ENCODE measurements around the gene BLOC1S5. TPM values are rescaled to one million over a fixed set of nuclear protein-coding genes. Genes with fewer than 3 reads are reported as not detected.

The BLOC1S5 gene
- total and polyA plus RNA-seq, 7 donors = 5.6 to 17.7 (median 7.6) TPM

DNA sequence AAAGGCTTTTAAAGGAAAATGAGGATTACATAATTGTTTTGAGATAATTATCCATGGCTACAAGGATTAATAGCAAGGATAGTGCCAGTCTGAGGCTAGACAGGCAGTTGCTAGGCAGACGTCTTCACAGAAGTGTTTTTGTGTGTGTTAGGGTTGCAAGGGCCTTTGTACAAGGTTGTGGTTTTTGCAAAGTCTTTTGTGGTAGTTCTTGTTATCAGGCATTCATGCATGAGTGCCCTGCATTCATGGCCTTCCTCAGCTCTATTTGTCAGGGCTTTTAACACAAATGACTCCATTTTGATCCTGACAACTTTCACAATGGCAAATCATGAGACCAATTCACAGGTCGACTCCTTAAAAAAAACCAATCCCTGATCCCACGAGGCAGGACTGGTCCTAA, 85.5 kb downstream of the BLOC1S5 start:
- Histone ChIP-seq H3K4me3 (no peak overlapping the region), H3K4me1 (no peaks in the 10 kb centered on the region), H3K27me3 (ENCODE audit: insufficient read depth in 3 of 3, low read length in 2 of 3) (no peaks in the 10 kb centered on the region), H3K36me3 (ENCODE audit: insufficient read depth in 1 of 2, low read depth in 1 of 2) (no peaks in the 10 kb centered on the region), H3K27ac (no peak overlapping the region), H3K9me3 (no peaks in the 10 kb centered on the region)
- intact Hi-C loops (cut with DNase I) = no loop called here
- DNase-seq = no peak
- TF ChIP-seq CTCF (IDR thresholded peaks at IDR 0.05) = no peak
- ATAC-seq = no peak
- WGBS, 3 donors = 82 to 89% (median 85%) methylated on average over 3 of the region's 3 CpGs

DNA sequence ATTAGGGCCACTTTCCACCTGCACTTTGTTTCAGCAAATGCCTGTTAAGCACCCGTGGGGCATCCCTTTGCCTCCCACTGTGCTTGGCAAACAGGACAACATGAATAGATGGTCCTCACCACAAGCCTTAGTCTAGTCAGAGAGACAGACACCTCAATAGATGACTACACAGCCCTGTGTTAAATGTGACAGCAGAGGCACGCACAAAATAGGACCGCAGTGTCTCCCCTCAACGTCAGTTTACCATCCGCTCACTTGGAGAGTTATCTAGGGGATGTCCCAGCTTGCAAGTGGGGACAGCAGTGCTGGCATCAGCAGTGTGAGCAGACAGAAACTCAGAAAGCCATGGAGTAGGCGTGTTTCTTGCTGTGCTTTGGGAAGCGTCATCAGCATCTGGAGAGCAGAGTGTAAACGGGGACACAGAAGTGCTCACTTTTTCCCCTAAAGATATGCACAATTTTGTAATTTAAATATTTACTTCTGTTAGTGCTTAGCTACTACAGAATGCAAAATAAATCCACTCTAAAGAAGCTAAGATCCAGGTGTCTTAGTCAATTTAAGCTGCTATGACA, 87.6 kb downstream of the BLOC1S5 start:
- no peak for DNase-seq
- Histone ChIP-seq H3K36me3 (ENCODE audit: insufficient read depth in 1 of 2, low read depth in 1 of 2) (no peaks in the 10 kb centered on the region), H3K4me1 (no peaks in the 10 kb centered on the region), H3K9me3 (no peaks in the 10 kb centered on the region), H3K27me3 (ENCODE audit: insufficient read depth in 3 of 3, low read length in 2 of 3) (no peaks in the 10 kb centered on the region), H3K4me3 (no peak overlapping the region), H3K27ac (no peak overlapping the region)
- ATAC-seq = no peak
- WGBS, 3 donors = 86 to 91% (median 91%) methylated on average over 8 of the region's 8 CpGs
- intact Hi-C loops (cut with DNase I) = no loop called here
- TF ChIP-seq CTCF (IDR thresholded peaks at IDR 0.05) = no peak

- Histone ChIP-seq H3K9me3 (no peaks in the 10 kb centered on the region), H3K36me3 (ENCODE audit: insufficient read depth in 1 of 2, low read depth in 1 of 2) (no peaks in the 10 kb centered on the region), H3K4me1 (no peaks in the 10 kb centered on the region), H3K27me3 (ENCODE audit: insufficient read depth in 3 of 3, low read length in 2 of 3) (no peaks in the 10 kb centered on the region), H3K4me3 (peak overlapping the region; percentile 28), H3K27ac (no peak overlapping the region)
- 31 to 39% (median 33%) methylated on average over 8 of the region's 8 CpGs for WGBS, 3 donors
- ATAC-seq (peak in 2 of 4 donors; percentile 26 to 35), DNase-seq (no peak)
- intact Hi-C loops (cut with DNase I) = no loop called here
- no peak for TF ChIP-seq CTCF (IDR thresholded peaks at IDR 0.05)
These were observed 88.4 kb downstream of the BLOC1S5 start for GRCh38 chr6:7975764-7976146.

- Histone ChIP-seq H3K4me3 (peak overlapping the region; percentile 28), H3K27me3 (ENCODE audit: insufficient read depth in 3 of 3, low read length in 2 of 3) (no peaks in the 10 kb centered on the region), H3K4me1 (no peaks in the 10 kb centered on the region), H3K9me3 (no peaks in the 10 kb centered on the region), H3K27ac (peak overlapping the region; percentile 39), H3K36me3 (ENCODE audit: insufficient read depth in 1 of 2, low read depth in 1 of 2) (no peaks in the 10 kb centered on the region)
- DNase-seq (peak; percentile 75 to 83), ATAC-seq (peak; percentile 89 to 98 (median 95))
- TF ChIP-seq CTCF (IDR thresholded peaks at IDR 0.05) = no peak
- WGBS, 3 donors = 7 to 11% (median 9%) methylated on average over 17 to 18 of the region's 18 CpGs
- intact Hi-C loops (cut with DNase I) = no loop called here
These were observed 89.0 kb downstream of the BLOC1S5 start for GRCh38 chr6:7974938-7975763.

All from psoas muscle (tissue), 8 donors.